HPDE6-E6E7 (cell line): Measurements from ENCODE around the gene GEMIN5.

Source experiments
- DNase-seq: peaks from one replicate; pipeline ENCODE4 v3.0.0; 2011; ENCODE audit warnings: missing footprints; ENCODE audit errors: extremely low spot score

Gene GEMIN5

GRCh38 chr5:154849264-154849785 lies 88.7 kb downstream of the GEMIN5 start:
- DNase-seq, result no peak

- no peak for DNase-seq
These were observed 93.2 kb downstream of the GEMIN5 start for GRCh38 chr5:154844809-154845208.

GRCh38 chr5:154842689-154843530 lies 95.1 kb downstream of the GEMIN5 start:
- no peak for DNase-seq

- DNase-seq, result no peak
These were observed 96.7 kb downstream of the GEMIN5 start for GRCh38 chr5:154841273-154841661.

GRCh38 chr5:154840435-154841272 lies 97.4 kb downstream of the GEMIN5 start:
- no peak for DNase-seq
